Smooth muscle cell (in vitro differentiated cells): ENCODE results near the gene MACROD1. TPM values are rescaled to one million over a fixed set of nuclear protein-coding genes. Genes with fewer than 3 reads are reported as not detected.

Source experiments
- DNase-seq: peaks from one replicate; lab custom pipeline; 2025; ENCODE audit not compliant: unreplicated experiment; lab: John Stamatoyannopoulos, UW
- H2AFZ ChIP-seq: fragments of 200-600 bp; sonication (generic); 2 replicates; pipeline ENCODE4 v1.6.0; 2016; ENCODE audit warnings: antibody characterized with exemption, low read depth, mild to moderate bottlenecking
- H3F3A ChIP-seq: fragments of 200-600 bp; sonication (generic); 2 replicates; pipeline ENCODE4 v1.6.0; 2017; ENCODE audit warnings: antibody characterized with exemption, low read depth
- H3K27ac ChIP-seq: fragments of 200-600 bp; sonication (generic); 2 replicates; pipeline ENCODE4 v1.5.1; 2016; ENCODE audit warnings: low read depth, mild to moderate bottlenecking
- H3K27me3 ChIP-seq: fragments of 200-600 bp; sonication (generic); 2 replicates; pipeline ENCODE4 v1.6.1; 2016; ENCODE audit warnings: low read depth, mild to moderate bottlenecking
- H3K36me3 ChIP-seq: fragments of 200-600 bp; sonication (generic); 2 replicates; pipeline ENCODE4 v1.5.1; 2016; ENCODE audit warnings: low read depth
- H3K4me1 ChIP-seq: fragments of 200-600 bp; sonication (generic); 2 replicates; pipeline ENCODE4 v1.5.1; 2016; ENCODE audit warnings: low read depth
- H3K4me2 ChIP-seq: fragments of 200-600 bp; sonication (generic); 2 replicates; pipeline ENCODE4 v1.6.0; 2016; ENCODE audit warnings: mild to moderate bottlenecking
- H3K4me3 ChIP-seq: fragments of 200-600 bp; sonication (generic); 2 replicates; pipeline ENCODE4 v1.5.1; 2016; ENCODE audit warnings: mild to moderate bottlenecking
- H3K79me2 ChIP-seq: fragments of 200-600 bp; sonication (generic); 2 replicates; pipeline ENCODE4 v1.6.0; 2016; ENCODE audit warnings: low read depth, mild to moderate bottlenecking
- H3K9ac ChIP-seq: fragments of 200-600 bp; sonication (generic); 2 replicates; pipeline ENCODE4 v1.6.0; 2016; ENCODE audit warnings: low read depth
- H3K9me3 ChIP-seq: fragments of 200-600 bp; sonication (generic); replicated peaks from 2 replicates; pipeline ENCODE4 v1.5.1; 2016; ENCODE audit warnings: low read depth
- H4K20me1 ChIP-seq: fragments of 200-600 bp; sonication (generic); 2 replicates; pipeline ENCODE4 v1.6.0; 2016; ENCODE audit warnings: low read depth
- WGBS: methylation state at CpG from one replicate; pipeline ENCODE4 v1.1.7; 2016; ENCODE audit warnings: low lambda C conversion rate; 5-methylcytosine and 5-hydroxymethylcytosine counted together
- polyA plus RNA-seq: library from polyadenylated mRNA; unstranded; fragments of >200 nt; fragmentation: Nextera tagmentation; extraction: Ambion mirVana; gene quantifications from 2 replicates; pipeline ENCODE4 v1.2.1, GENCODE V29; 2016
- total RNA-seq: library from RNA; depleted of rRNA; stranded (reverse); fragments of >200 nt; gene quantifications from 2 replicates; pipeline ENCODE4 v1.2.3, GENCODE V29; 2014
- TF ChIP-seq, protein P1 (sequence below): fragments of 200-600 bp; sonication (generic); IDR thresholded peaks from 2 replicates; pipeline ENCODE4 v1.5.1; 2017; ENCODE audit warnings: borderline replicate concordance, mild to moderate bottlenecking, antibody characterized with exemption; ENCODE audit not compliant: insufficient read depth, poor library complexity, severe bottlenecking

Gene MACROD1
- total and polyA plus RNA-seq, 2 experiments from 2014 or later, result 9.2 to 32.6 TPM

DNA sequence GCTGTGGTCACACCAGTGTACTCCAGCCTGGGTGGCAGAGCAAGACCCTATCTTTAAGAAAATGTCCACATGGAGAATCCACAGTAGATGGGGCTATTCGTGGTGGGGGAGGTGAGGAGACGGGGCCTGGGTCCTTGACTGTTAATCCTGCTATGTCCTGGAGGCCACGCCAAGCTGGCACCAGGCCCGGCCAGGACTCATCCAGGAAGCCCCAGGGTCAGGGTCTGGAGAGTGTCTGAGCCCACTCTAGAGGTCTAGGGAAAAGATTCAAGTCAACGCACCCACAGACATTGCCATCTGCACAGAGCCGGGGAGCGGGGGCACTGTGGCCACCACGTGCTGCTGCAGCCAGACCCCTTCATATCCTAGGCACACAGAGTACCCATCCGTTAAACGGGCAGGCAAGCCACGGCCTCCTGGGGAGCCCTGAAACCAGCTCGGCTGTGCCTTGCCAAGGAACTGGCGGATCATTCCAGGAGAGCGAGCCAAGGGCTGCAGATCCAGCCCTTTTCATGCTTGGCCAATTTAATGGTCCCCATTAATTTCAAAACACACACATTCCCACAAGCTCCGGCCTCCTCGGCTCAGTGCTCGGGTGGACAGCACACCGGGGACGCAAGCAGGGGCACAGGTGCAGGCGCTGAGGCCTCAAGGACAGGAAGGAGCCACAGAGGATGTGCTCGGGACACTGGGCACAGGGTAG, 24.7 kb downstream of the MACROD1 start:
- Histone ChIP-seq H3K27me3 (no peaks in the 10 kb centered on the region), H3K9ac (no peak overlapping the region), H3K36me3 (no peaks in the 10 kb centered on the region), H3K4me1 (no peaks in the 10 kb centered on the region), H3K27ac (no peak overlapping the region), H2AFZ (no peak overlapping the region), H3K4me3 (no peak overlapping the region), H3K79me2 (no peaks in the 10 kb centered on the region), H3K4me2 (no peak overlapping the region), H3F3A (no peaks in the 10 kb centered on the region), H4K20me1 (peaks cover 21% of the 10 kb centered on the region), H3K9me3 (no peaks in the 10 kb centered on the region)
- WGBS, result 93% methylated on average over 21 of the region's 21 CpGs
- no peak for DNase-seq
- TF ChIP-seq, protein P1, sequence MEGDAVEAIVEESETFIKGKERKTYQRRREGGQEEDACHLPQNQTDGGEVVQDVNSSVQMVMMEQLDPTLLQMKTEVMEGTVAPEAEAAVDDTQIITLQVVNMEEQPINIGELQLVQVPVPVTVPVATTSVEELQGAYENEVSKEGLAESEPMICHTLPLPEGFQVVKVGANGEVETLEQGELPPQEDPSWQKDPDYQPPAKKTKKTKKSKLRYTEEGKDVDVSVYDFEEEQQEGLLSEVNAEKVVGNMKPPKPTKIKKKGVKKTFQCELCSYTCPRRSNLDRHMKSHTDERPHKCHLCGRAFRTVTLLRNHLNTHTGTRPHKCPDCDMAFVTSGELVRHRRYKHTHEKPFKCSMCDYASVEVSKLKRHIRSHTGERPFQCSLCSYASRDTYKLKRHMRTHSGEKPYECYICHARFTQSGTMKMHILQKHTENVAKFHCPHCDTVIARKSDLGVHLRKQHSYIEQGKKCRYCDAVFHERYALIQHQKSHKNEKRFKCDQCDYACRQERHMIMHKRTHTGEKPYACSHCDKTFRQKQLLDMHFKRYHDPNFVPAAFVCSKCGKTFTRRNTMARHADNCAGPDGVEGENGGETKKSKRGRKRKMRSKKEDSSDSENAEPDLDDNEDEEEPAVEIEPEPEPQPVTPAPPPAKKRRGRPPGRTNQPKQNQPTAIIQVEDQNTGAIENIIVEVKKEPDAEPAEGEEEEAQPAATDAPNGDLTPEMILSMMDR, result no peak

DNA sequence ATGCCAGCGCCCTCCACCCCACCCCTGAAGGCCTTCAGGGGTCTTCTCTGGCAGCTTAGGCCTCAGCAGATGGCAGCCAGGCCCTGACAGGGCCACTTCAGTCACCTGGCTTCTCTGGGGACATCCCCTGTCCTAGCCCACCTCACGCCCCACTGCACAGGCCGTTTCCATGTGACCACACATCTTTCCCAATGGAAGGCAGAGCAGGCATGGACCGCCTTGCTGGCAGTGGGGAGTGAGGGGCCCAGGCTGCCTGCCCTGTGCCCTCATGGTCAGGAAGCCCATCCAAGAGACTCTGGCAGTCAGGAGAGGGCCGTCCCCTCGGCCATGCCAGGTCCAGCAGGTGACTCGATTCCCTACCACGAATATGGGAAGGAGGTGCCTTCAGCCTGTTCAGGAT, 25.8 kb downstream of the MACROD1 start:
- Histone ChIP-seq H4K20me1 (peaks cover 26% of the 10 kb centered on the region), H3K36me3 (no peaks in the 10 kb centered on the region), H3K9me3 (no peaks in the 10 kb centered on the region), H3K27ac (no peak overlapping the region), H3K9ac (no peak overlapping the region), H3K4me3 (no peak overlapping the region), H3F3A (no peaks in the 10 kb centered on the region), H3K27me3 (no peaks in the 10 kb centered on the region), H3K4me1 (no peaks in the 10 kb centered on the region), H2AFZ (no peak overlapping the region), H3K4me2 (no peak overlapping the region), H3K79me2 (no peaks in the 10 kb centered on the region)
- 95% methylated on average over 8 of the region's 8 CpGs for WGBS
- DNase-seq, result no peak
- TF ChIP-seq, protein P1, result no peak

DNA sequence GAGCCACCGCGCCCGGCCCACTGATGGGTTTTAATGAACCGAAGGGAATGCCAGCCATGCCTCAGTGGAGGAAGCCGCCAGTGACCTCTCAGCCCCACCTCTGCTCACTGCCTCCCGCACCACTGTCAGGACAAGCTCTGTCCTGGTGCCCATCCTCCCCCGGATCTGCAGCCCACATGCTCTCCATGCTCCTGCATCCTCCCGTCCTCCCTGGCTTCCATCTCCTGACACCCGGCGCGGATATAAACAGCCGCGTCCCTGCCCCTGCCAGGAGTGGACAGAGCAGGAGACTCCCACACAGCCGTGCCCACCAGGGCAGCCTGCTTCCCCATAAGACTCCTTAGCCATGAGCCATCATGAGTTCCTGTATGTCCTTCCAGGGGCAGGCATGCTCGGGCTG, 26.9 kb downstream of the MACROD1 start:
- no peak overlapping the region for H3K27ac ChIP-seq
- no peaks in the 10 kb centered on the region for H3K4me1 ChIP-seq
- WGBS, result 90% methylated on average over 15 of the region's 15 CpGs
- H3K9ac ChIP-seq, result no peak overlapping the region
- H3F3A ChIP-seq, result no peaks in the 10 kb centered on the region
- no peaks in the 10 kb centered on the region for H3K9me3 ChIP-seq
- H3K4me2 ChIP-seq, result no peak overlapping the region
- no peak overlapping the region for H2AFZ ChIP-seq
- no peaks in the 10 kb centered on the region for H3K79me2 ChIP-seq
- DNase-seq, result no peak
- H3K36me3 ChIP-seq, result no peaks in the 10 kb centered on the region
- peaks cover 27% of the 10 kb centered on the region for H4K20me1 ChIP-seq
- H3K4me3 ChIP-seq, result no peak overlapping the region
- TF ChIP-seq, protein P1, result no peak
- H3K27me3 ChIP-seq, result no peaks in the 10 kb centered on the region

DNA sequence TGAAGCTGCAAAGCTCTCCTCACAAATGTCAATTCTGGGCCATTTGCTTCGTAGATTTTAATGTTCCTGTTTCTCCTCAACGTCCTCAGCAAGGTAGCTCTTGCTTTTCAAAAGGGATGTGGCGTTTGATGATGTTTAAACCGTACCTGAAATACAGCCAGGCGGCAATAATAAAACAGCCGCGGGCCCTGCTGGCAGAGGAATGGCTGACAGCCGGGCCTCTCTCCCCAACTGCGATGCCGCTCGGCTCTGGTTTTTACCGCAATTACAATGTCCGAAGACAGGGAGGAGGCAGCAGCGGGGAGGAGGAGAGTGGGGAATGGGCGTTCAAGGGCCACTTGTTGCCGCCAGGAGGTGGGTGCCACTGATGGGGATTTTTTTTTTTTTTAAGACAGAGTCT, 27.5 kb downstream of the MACROD1 start:
- Histone ChIP-seq H3K4me2 (no peak overlapping the region), H3K9ac (no peak overlapping the region), H3K79me2 (no peaks in the 10 kb centered on the region), H3K36me3 (no peaks in the 10 kb centered on the region), H3K9me3 (no peaks in the 10 kb centered on the region), H3K27me3 (no peaks in the 10 kb centered on the region), H3K4me3 (no peak overlapping the region), H2AFZ (no peak overlapping the region), H3F3A (no peaks in the 10 kb centered on the region), H3K4me1 (no peaks in the 10 kb centered on the region), H3K27ac (no peak overlapping the region), H4K20me1 (peaks cover 33% of the 10 kb centered on the region)
- no peak for DNase-seq
- WGBS, result 86% methylated on average over 16 of the region's 16 CpGs
- TF ChIP-seq, protein P1, result no peak
